Caco-2 (cell line): ENCODE data around the gene PKDREJ. TPM values are rescaled to one million over a fixed set of nuclear protein-coding genes. Genes with fewer than 3 reads are reported as not detected.

ENCODE experiments used
- BruUV-seq: library from RNA; stranded (reverse); fragments of 400-500 nt; replicated peaks from 2 replicates; lab custom pipeline; 2021; lab: Mats Ljungman, UMichigan
- CTCF ChIA-PET: fragments of 300-600 bp; sonication (Branson Sonifier 250); formaldehyde crosslinking; loops from one replicate; lab custom pipeline; 2022; ENCODE audit warnings: antibody characterized with exemption; lab: Charles Lee
- POLR2A ChIA-PET: fragments of 300-600 bp; sonication (Branson Sonifier 250); formaldehyde crosslinking; loops from one replicate; lab custom pipeline; 2022; ENCODE audit warnings: antibody characterized with exemption; lab: Charles Lee
- DNase-seq, 2 experiments: peaks; one replicate each; pipeline versions ENCODE4 v3.0.0 to v3.0.0-alpha.2; 2020 to 2022
- H3K27me3 ChIP-seq: replicated peaks from 2 replicates; pipeline ENCODE4 v1.6.0; 2011; ENCODE audit warnings: low read length; ENCODE audit not compliant: control insufficient read depth, insufficient read depth
- H3K36me3 ChIP-seq: 2 replicates; pipeline ENCODE4 v1.5.1; 2011; ENCODE audit warnings: low read length; ENCODE audit not compliant: control insufficient read depth, insufficient read depth
- H3K4me1 ChIP-seq: fragments of 250-450 bp; sonication (Bioruptor Pico); 2 replicates; pipeline ENCODE4 v1.5.1; 2020; ENCODE audit warnings: mild to moderate bottlenecking
- H3K4me3 ChIP-seq: 2 replicates; pipeline ENCODE4 v1.5.1; 2011; ENCODE audit warnings: low read depth, mild to moderate bottlenecking, control low read depth, low read length
- H3K9me3 ChIP-seq: fragments of 250-450 bp; sonication (Bioruptor Pico); 2 replicates; pipeline ENCODE4 v1.5.1; 2020; ENCODE audit warnings: mild to moderate bottlenecking, moderate library complexity
- H3K27ac Mint-ChIP-seq: one replicate; pipeline ENCODE4 v1.8.0; 2022; ENCODE audit warnings: mixed read lengths; ENCODE audit not compliant: unreplicated experiment
- H3K27me3 Mint-ChIP-seq: one replicate; pipeline ENCODE4 v1.8.0; 2022; ENCODE audit warnings: mixed read lengths; ENCODE audit not compliant: insufficient read depth, unreplicated experiment
- H3K36me3 Mint-ChIP-seq: one replicate; pipeline ENCODE4 v1.8.0; 2022; ENCODE audit warnings: mild to moderate bottlenecking, mixed read lengths; ENCODE audit not compliant: insufficient read depth, unreplicated experiment
- H3K4me1 Mint-ChIP-seq: one replicate; pipeline ENCODE4 v1.8.0; 2022; ENCODE audit warnings: low read depth, mixed read lengths; ENCODE audit not compliant: unreplicated experiment
- H3K4me3 Mint-ChIP-seq: one replicate; pipeline ENCODE4 v1.8.0; 2022; ENCODE audit warnings: mild to moderate bottlenecking, moderate library complexity, mixed read lengths; ENCODE audit not compliant: unreplicated experiment
- H3K9me3 Mint-ChIP-seq: one replicate; pipeline ENCODE4 v1.8.0; 2022; ENCODE audit warnings: mixed read lengths; ENCODE audit not compliant: unreplicated experiment
- intact Hi-C: fragments of 100-400 bp; cut with micrococcal nuclease; formaldehyde crosslinking; loops from one replicate; pipeline ENCODE4 v1.10.0; 2022; ENCODE audit not compliant: unreplicated experiment
- total RNA-seq: library from RNA; stranded (reverse); gene quantifications from 2 replicates; pipeline ENCODE4 v1.2.3, GENCODE V29; 2022
- TF ChIP-seq, protein P1 (sequence below), 2 experiments: fragments of 200-600 bp in 1 of 2; IDR thresholded peaks; 1 replicate in 1 of 2; 2 replicates in 1 of 2; pipeline versions ENCODE4 v1.5.1 to v1.8.0; 2011 to 2022; ENCODE audit warnings: antibody characterized with exemption in 1 of 2, control low read depth in 1 of 2, inconsistent platforms in 1 of 2, low read depth in 1 of 2, low read length in 1 of 2, mild to moderate bottlenecking in 1 of 2, moderate library complexity in 1 of 2; ENCODE audit not compliant: insufficient read depth in 1 of 2, severe bottlenecking in 1 of 2, unreplicated experiment in 1 of 2

The PKDREJ gene
- total RNA-seq, 1 experiment from 2014 or later: not detected

DNA sequence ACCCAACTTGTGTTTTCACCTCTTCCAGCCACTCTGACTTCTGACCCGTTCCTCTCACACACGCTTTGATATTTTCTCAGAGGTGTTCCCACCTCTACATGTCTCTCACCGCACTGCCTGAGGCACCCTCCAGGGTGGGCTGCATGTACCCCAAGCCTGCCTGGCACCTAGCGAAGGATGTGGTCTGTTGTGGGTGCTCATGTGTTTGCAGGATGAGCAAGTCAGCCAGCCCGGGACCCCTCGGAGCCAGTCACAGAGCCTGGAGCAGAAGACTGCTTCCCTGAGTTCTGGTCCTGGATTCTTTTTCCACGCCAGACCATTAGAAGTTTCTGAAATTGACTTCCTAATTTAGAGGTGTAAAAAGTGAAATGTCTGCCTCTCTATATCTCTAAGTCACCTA, 37.3 kb upstream of the PKDREJ start:
- CTCF ChIA-PET: no interaction called here
- H3K4me1 ChIP-seq: peaks cover 4% of the 10 kb centered on the region; the same call in 1 of the 2 replicates

DNA sequence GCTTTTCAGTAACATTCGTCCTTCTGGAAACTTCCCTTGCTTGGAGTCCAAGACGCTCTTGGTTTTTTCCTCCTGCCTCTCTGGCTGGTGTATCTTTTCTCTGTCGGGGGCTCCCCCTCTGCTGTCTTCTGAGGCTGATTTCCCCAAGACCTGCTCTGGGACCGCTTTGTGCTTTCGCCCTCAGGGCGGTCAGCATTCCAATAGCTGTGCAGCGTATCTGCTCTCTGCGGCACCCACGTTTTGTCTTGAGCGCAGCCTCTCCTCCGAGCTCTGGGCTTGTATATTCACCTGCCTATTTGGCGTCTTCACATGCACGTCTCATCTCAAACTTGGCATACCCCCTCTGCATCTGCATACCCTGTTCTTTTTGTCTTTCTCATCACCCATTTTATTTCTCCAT, 36.0 kb upstream of the PKDREJ start:
- Histone ChIP-seq H3K4me3 (no peak overlapping the region), H3K36me3 (no peaks in the 10 kb centered on the region), H3K27me3 (no peaks in the 10 kb centered on the region), H3K4me1 (peaks cover 8% of the 10 kb centered on the region; the same call in 1 of the 2 replicates), H3K9me3 (no peaks in the 10 kb centered on the region)
- no peaks in the 10 kb centered on the region for H3K27me3 Mint-ChIP-seq
- no peaks in the 10 kb centered on the region for H3K9me3 Mint-ChIP-seq
- ChIA-PET POLR2A (interaction anchor here (0.6 kb wide), 1 partner anchor 45 kb away, joined by 4 read pairs; no protein-coding TSS in a partner anchor), CTCF (no interaction called here)
- DNase-seq: no peak
- intact Hi-C loops: no loop called here
- TF ChIP-seq, protein P1, sequence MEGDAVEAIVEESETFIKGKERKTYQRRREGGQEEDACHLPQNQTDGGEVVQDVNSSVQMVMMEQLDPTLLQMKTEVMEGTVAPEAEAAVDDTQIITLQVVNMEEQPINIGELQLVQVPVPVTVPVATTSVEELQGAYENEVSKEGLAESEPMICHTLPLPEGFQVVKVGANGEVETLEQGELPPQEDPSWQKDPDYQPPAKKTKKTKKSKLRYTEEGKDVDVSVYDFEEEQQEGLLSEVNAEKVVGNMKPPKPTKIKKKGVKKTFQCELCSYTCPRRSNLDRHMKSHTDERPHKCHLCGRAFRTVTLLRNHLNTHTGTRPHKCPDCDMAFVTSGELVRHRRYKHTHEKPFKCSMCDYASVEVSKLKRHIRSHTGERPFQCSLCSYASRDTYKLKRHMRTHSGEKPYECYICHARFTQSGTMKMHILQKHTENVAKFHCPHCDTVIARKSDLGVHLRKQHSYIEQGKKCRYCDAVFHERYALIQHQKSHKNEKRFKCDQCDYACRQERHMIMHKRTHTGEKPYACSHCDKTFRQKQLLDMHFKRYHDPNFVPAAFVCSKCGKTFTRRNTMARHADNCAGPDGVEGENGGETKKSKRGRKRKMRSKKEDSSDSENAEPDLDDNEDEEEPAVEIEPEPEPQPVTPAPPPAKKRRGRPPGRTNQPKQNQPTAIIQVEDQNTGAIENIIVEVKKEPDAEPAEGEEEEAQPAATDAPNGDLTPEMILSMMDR (IDR thresholded peaks at IDR 0.05; ENCODE audit: insufficient read depth in 1 of 2, low read depth in 1 of 2, low read length in 1 of 2, severe bottlenecking in 1 of 2, unreplicated experiment in 1 of 2): no peak
- H3K4me3 Mint-ChIP-seq: peak overlapping the region; percentile 84
- no TSS peak for BruUV-seq
- peaks cover 35% of the 10 kb centered on the region for H3K4me1 Mint-ChIP-seq
- no peak overlapping the region for H3K27ac Mint-ChIP-seq
- H3K36me3 Mint-ChIP-seq: peaks cover 68% of the 10 kb centered on the region

More for the DNA sequence above, 37.3 kb upstream of the PKDREJ start:
- no peak overlapping the region for H3K27ac Mint-ChIP-seq
- H3K4me1 Mint-ChIP-seq: peaks cover 33% of the 10 kb centered on the region
- H3K36me3 Mint-ChIP-seq: peaks cover 69% of the 10 kb centered on the region
- TF ChIP-seq, protein P1 (IDR thresholded peaks at IDR 0.05; ENCODE audit: insufficient read depth in 1 of 2, low read depth in 1 of 2, low read length in 1 of 2, severe bottlenecking in 1 of 2, unreplicated experiment in 1 of 2): no peak
- Histone ChIP-seq H3K4me3 (no peak overlapping the region), H3K9me3 (no peaks in the 10 kb centered on the region), H3K27me3 (no peaks in the 10 kb centered on the region), H3K36me3 (no peaks in the 10 kb centered on the region)
- no peaks in the 10 kb centered on the region for H3K9me3 Mint-ChIP-seq
- no TSS peak for BruUV-seq
- POLR2A ChIA-PET: no interaction called here
- H3K4me3 Mint-ChIP-seq: no peak overlapping the region
- H3K27me3 Mint-ChIP-seq: no peaks in the 10 kb centered on the region
- intact Hi-C loops: no loop called here
- DNase-seq: no peak

DNA sequence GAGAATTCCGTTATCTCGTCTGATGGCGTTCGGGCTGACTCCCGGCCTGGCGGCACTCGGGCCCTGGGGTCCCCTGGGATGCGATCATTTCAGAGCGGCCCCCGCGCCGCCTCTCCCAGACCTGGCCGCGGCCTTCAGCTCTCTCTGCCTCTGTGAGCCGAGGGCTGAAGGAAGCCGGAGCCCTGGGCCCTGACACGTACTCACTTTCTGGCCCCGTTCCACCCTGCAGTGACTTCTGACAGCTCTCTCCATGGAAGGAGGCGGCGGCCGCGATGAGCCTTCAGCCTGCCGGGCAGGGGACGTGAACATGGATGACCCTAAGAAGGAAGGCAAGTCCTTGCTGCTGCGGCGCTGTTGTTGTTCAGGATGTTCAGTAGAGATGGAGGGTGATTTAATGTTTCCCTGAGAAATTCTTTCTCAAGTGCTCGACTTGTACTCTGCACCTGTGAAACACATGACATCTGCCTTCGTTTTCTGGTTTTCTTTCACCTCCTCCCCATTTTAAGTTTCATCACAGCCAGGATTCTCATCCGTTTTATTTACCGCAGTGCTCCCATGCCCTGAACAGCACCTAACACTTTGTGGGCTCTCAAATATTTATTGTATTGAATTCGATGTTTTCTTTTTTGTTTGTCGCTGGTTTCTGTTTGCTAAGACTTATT, 34.1 kb upstream of the PKDREJ start:
- peak in 1 of 2 experiments; percentile 34 for DNase-seq
- ChIA-PET POLR2A (no interaction called here), CTCF (interaction anchor here (0.6 kb wide), 1 partner anchor 375 kb away, joined by 4 read pairs; no protein-coding TSS in a partner anchor)
- Histone ChIP-seq H3K4me1 (peaks cover 8% of the 10 kb centered on the region; the same call in 1 of the 2 replicates), H3K36me3 (no peaks in the 10 kb centered on the region), H3K27me3 (no peaks in the 10 kb centered on the region), H3K9me3 (no peaks in the 10 kb centered on the region), H3K4me3 (peak overlapping the region; percentile 69)
- intact Hi-C loops: no loop called here
- BruUV-seq: TSS peak; percentile 40
- H3K27me3 Mint-ChIP-seq: no peaks in the 10 kb centered on the region
- peak overlapping the region; percentile 87 for H3K27ac Mint-ChIP-seq
- no peaks in the 10 kb centered on the region for H3K9me3 Mint-ChIP-seq
- TF ChIP-seq, protein P1 (IDR thresholded peaks at IDR 0.05; ENCODE audit: insufficient read depth in 1 of 2, low read depth in 1 of 2, low read length in 1 of 2, severe bottlenecking in 1 of 2, unreplicated experiment in 1 of 2): no peak
- peaks cover 58% of the 10 kb centered on the region for H3K36me3 Mint-ChIP-seq
- H3K4me1 Mint-ChIP-seq: peaks cover 30% of the 10 kb centered on the region
- peak overlapping the region; percentile 84 for H3K4me3 Mint-ChIP-seq
